Measurements from ENCODE around the gene EYA2.
"Not testable (repeated sequence)": the region's sequence is repeated elsewhere in the genome, so short reads cannot be mapped to it uniquely, and the experiment has no call there.

Gene EYA2

GRCh38 chr20:46894579-46894958, at the start of gene EYA2:
EYA2 (plus strand) TSS chr20:46894843; CDS start chr20:46990011, 95,168 bp downstream.
- no peak for DNase-seq (ENCODE audit: low spot score)

- DNase-seq (ENCODE audit: low spot score) = no peak
These were observed 49.7 kb upstream of the EYA2 start for GRCh38 chr20:46844965-46845364.

- no peak for DNase-seq (ENCODE audit: low spot score)
These were observed 45.4 kb upstream of the EYA2 start for GRCh38 chr20:46849269-46849668.

- DNase-seq (ENCODE audit: low spot score) = no peak
These were observed 44.9 kb upstream of the EYA2 start for GRCh38 chr20:46849751-46850150.

GRCh38 chr20:46850416-46850815, 44.2 kb upstream of the EYA2 start:
- no peak for DNase-seq (ENCODE audit: low spot score)

GRCh38 chr20:46850896-46851295, 43.7 kb upstream of the EYA2 start:
- no peak for DNase-seq (ENCODE audit: low spot score)

- no peak for DNase-seq (ENCODE audit: low spot score)
These were observed 42.9 kb upstream of the EYA2 start for GRCh38 chr20:46851746-46852145.

GRCh38 chr20:46852313-46852712, 42.3 kb upstream of the EYA2 start:
- DNase-seq (ENCODE audit: low spot score) = no peak

- no peak for DNase-seq (ENCODE audit: low spot score)
These were observed 40.7 kb upstream of the EYA2 start for GRCh38 chr20:46853926-46854325.

- DNase-seq (ENCODE audit: low spot score) = no peak
These were observed 37.4 kb upstream of the EYA2 start for GRCh38 chr20:46857061-46857831.

- no peak for DNase-seq (ENCODE audit: low spot score)
These were observed 28.8 kb upstream of the EYA2 start for GRCh38 chr20:46865824-46866223.

- DNase-seq (ENCODE audit: low spot score) = no peak
These were observed 24.6 kb upstream of the EYA2 start for GRCh38 chr20:46870041-46870440.

- DNase-seq (ENCODE audit: low spot score) = no peak
These were observed 22.1 kb upstream of the EYA2 start for GRCh38 chr20:46872328-46873211.

- DNase-seq (ENCODE audit: low spot score) = no peak
These were observed 19.6 kb upstream of the EYA2 start for GRCh38 chr20:46875059-46875458.

GRCh38 chr20:46879386-46879785, 15.3 kb upstream of the EYA2 start:
- no peak for DNase-seq (ENCODE audit: low spot score)

- not testable (repeated sequence) for DNase-seq (ENCODE audit: low spot score)
These were observed 14.7 kb upstream of the EYA2 start for GRCh38 chr20:46879963-46880362.

- no peak for DNase-seq (ENCODE audit: low spot score)
These were observed 10.8 kb upstream of the EYA2 start for GRCh38 chr20:46883892-46884291.

GRCh38 chr20:46890682-46891081, 4.0 kb upstream of the EYA2 start:
- DNase-seq (ENCODE audit: low spot score) = no peak

- DNase-seq (ENCODE audit: low spot score) = no peak
These were observed 1.6 kb upstream of the EYA2 start for GRCh38 chr20:46893051-46893450.

- DNase-seq (ENCODE audit: low spot score) = no peak
These were observed 615 bp upstream of the EYA2 start for GRCh38 chr20:46893877-46894578.

- DNase-seq (ENCODE audit: low spot score) = peak; percentile 5
These were observed 595 bp downstream of the EYA2 start for GRCh38 chr20:46894971-46895905.

GRCh38 chr20:46895906-46896242, 1.2 kb downstream of the EYA2 start:
- no peak for DNase-seq (ENCODE audit: low spot score)
